HEK293 (cell line): ENCODE measurements around the gene SAP30L.

Source experiments
- ZBTB1 ChIP-seq: fragments of 450-650 bp; formaldehyde crosslinking; IDR thresholded peaks from 2 replicates; pipeline ENCODE4 v1.5.1; 2016; ENCODE audit warnings: missing biosample characterization, missing genetic modification characterization
- ZBTB8A ChIP-seq: fragments of 450-650 bp; formaldehyde crosslinking; IDR thresholded peaks from 2 replicates; pipeline ENCODE4 v1.5.1; 2016; ENCODE audit warnings: missing biosample characterization, missing genetic modification characterization
- TF ChIP-seq, protein P1 (sequence below): fragments of 450-650 bp; formaldehyde crosslinking; IDR thresholded peaks from 2 replicates; pipeline ENCODE4 v1.5.1; 2016; ENCODE audit warnings: missing biosample characterization, missing genetic modification characterization

DNA sequence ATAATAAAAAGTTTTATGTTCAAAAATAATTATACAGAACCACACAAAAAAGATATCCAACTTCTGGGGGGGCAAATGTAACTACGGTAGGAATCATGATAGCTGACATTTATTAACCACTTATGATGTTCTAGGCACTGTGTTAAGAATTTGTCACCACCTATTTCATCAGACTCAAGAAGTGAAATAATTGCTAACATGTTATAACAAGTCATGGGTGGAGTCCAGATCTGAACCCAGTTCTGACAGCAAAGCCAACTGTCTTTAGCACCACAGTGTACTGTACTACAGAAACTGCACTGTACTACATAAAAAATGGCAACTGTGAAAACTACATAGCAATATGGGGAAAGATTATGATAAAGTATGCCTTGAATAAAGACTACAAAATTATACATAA, 3.0 kb upstream of the SAP30L start:
- TF ChIP-seq, protein P1, sequence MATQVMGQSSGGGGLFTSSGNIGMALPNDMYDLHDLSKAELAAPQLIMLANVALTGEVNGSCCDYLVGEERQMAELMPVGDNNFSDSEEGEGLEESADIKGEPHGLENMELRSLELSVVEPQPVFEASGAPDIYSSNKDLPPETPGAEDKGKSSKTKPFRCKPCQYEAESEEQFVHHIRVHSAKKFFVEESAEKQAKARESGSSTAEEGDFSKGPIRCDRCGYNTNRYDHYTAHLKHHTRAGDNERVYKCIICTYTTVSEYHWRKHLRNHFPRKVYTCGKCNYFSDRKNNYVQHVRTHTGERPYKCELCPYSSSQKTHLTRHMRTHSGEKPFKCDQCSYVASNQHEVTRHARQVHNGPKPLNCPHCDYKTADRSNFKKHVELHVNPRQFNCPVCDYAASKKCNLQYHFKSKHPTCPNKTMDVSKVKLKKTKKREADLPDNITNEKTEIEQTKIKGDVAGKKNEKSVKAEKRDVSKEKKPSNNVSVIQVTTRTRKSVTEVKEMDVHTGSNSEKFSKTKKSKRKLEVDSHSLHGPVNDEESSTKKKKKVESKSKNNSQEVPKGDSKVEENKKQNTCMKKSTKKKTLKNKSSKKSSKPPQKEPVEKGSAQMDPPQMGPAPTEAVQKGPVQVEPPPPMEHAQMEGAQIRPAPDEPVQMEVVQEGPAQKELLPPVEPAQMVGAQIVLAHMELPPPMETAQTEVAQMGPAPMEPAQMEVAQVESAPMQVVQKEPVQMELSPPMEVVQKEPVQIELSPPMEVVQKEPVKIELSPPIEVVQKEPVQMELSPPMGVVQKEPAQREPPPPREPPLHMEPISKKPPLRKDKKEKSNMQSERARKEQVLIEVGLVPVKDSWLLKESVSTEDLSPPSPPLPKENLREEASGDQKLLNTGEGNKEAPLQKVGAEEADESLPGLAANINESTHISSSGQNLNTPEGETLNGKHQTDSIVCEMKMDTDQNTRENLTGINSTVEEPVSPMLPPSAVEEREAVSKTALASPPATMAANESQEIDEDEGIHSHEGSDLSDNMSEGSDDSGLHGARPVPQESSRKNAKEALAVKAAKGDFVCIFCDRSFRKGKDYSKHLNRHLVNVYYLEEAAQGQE (tag by site-specific recombination), result no peak
- TF ChIP-seq ZBTB1 (tag by site-specific recombination) (no peak), ZBTB8A (tag by site-specific recombination) (no peak)
